COLO668 (cell line): ENCODE data around the gene CERS6.

ENCODE experiments used
- DNase-seq: peaks from one replicate; lab custom pipeline; 2025; ENCODE audit not compliant: unreplicated experiment; lab: John Stamatoyannopoulos, UW

CERS6 gene

GRCh38 chr2:168596881-168597655 lies 141.0 kb downstream of the CERS6 start:
- no peak for DNase-seq

- DNase-seq = no peak
Measured at GRCh38 chr2:168599738-168600137, 143.7 kb downstream of the CERS6 start.

GRCh38 chr2:168600949-168601348 lies 144.9 kb downstream of the CERS6 start:
- no peak for DNase-seq

- no peak for DNase-seq
Measured at GRCh38 chr2:168601741-168602140, 145.7 kb downstream of the CERS6 start.

- no peak for DNase-seq
Measured at GRCh38 chr2:168602379-168602778, 146.3 kb downstream of the CERS6 start.

GRCh38 chr2:168602846-168603401 lies 146.9 kb downstream of the CERS6 start:
- no peak for DNase-seq

GRCh38 chr2:168603439-168603961 lies 147.4 kb downstream of the CERS6 start:
- DNase-seq = no peak

- DNase-seq = no peak
Measured at GRCh38 chr2:168604252-168604651, 148.2 kb downstream of the CERS6 start.

- DNase-seq = no peak
Measured at GRCh38 chr2:168607992-168608391, 151.9 kb downstream of the CERS6 start.

- DNase-seq = no peak
Measured at GRCh38 chr2:168608796-168609195, 152.7 kb downstream of the CERS6 start.

- DNase-seq = no peak
Measured at GRCh38 chr2:168611091-168611490, 155.0 kb downstream of the CERS6 start.

GRCh38 chr2:168611896-168612650 lies 156.0 kb downstream of the CERS6 start:
- no peak for DNase-seq

GRCh38 chr2:168612719-168613118 lies 156.6 kb downstream of the CERS6 start:
- no peak for DNase-seq

GRCh38 chr2:168613551-168613950 lies 157.5 kb downstream of the CERS6 start:
- DNase-seq = no peak

- no peak for DNase-seq
Measured at GRCh38 chr2:168614172-168615018, 158.3 kb downstream of the CERS6 start.

- DNase-seq = no peak
Measured at GRCh38 chr2:168620554-168620953, 164.5 kb downstream of the CERS6 start.

GRCh38 chr2:168622559-168622958 lies 166.5 kb downstream of the CERS6 start:
- no peak for DNase-seq

- DNase-seq = no peak
Measured at GRCh38 chr2:168624028-168624427, 168.0 kb downstream of the CERS6 start.

GRCh38 chr2:168626096-168626495 lies 170.0 kb downstream of the CERS6 start:
- DNase-seq = no peak

GRCh38 chr2:168626647-168627046 lies 170.6 kb downstream of the CERS6 start:
- DNase-seq = no peak

GRCh38 chr2:168632709-168633121 lies 176.6 kb downstream of the CERS6 start:
- DNase-seq = no peak
